Activated T-helper 2 cell treated with anti-CD3 and anti-CD28 coated beads, Interferon-gamma antibody, Interleukin-2, Interleukin-4, amounts not matched to agents 10 μg/mL and 5 μg/mL and 100 μg/mL, durations not matched to agents 14 hours and 24 hours and 36 hours (primary cell): ENCODE results near the gene FREM1. TPM values are rescaled to one million over a fixed set of nuclear protein-coding genes. Genes with fewer than 3 reads are reported as not detected.

Experiments used
- DNase-seq: peaks from one replicate; pipeline ENCODE4 v3.0.0; 2021; ENCODE audit warnings: low spot score
- H3K27ac Mint-ChIP-seq: one replicate; pipeline ENCODE4 v1.8.0; 2021; ENCODE audit warnings: mixed read lengths
- H3K27me3 Mint-ChIP-seq: one replicate; pipeline ENCODE4 v1.8.0; 2021; ENCODE audit warnings: low read depth, mixed read lengths
- H3K36me3 Mint-ChIP-seq: one replicate; pipeline ENCODE4 v1.8.0; 2021; ENCODE audit warnings: low read depth, mixed read lengths
- H3K4me1 Mint-ChIP-seq: one replicate; pipeline ENCODE4 v1.8.0; 2021; ENCODE audit warnings: low read depth, mixed read lengths
- H3K4me3 Mint-ChIP-seq: one replicate; pipeline ENCODE4 v1.8.0; 2021; ENCODE audit warnings: low read depth, mild to moderate bottlenecking, moderate library complexity, mixed read lengths
- H3K9me3 Mint-ChIP-seq: one replicate; pipeline ENCODE4 v1.8.0; 2021; ENCODE audit warnings: mixed read lengths
- intact Hi-C: fragments of 100-400 bp; cut with micrococcal nuclease; formaldehyde crosslinking; loops from one replicate; pipeline ENCODE4 v1.15.1; 2023
- total RNA-seq: library from RNA; stranded (reverse); gene quantifications from 2 replicates; pipeline ENCODE4 v1.2.3, GENCODE V29; 2022

Gene FREM1, protein sequence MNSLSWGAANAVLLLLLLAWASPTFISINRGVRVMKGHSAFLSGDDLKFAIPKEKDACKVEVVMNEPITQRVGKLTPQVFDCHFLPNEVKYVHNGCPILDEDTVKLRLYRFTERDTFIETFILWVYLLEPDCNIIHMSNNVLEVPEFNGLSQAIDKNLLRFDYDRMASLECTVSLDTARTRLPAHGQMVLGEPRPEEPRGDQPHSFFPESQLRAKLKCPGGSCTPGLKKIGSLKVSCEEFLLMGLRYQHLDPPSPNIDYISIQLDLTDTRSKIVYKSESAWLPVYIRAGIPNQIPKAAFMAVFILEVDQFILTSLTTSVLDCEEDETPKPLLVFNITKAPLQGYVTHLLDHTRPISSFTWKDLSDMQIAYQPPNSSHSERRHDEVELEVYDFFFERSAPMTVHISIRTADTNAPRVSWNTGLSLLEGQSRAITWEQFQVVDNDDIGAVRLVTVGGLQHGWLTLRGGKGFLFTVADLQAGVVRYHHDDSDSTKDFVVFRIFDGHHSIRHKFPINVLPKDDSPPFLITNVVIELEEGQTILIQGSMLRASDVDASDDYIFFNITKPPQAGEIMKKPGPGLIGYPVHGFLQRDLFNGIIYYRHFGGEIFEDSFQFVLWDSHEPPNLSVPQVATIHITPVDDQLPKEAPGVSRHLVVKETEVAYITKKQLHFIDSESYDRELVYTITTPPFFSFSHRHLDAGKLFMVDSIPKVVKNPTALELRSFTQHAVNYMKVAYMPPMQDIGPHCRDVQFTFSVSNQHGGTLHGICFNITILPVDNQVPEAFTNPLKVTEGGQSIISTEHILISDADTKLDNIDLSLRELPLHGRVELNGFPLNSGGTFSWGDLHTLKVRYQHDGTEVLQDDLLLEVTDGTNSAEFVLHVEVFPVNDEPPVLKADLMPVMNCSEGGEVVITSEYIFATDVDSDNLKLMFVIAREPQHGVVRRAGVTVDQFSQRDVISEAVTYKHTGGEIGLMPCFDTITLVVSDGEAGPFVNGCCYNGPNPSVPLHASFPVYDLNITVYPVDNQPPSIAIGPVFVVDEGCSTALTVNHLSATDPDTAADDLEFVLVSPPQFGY (N-terminal part only)
- not detected in 2 replicates for total RNA-seq

DNA sequence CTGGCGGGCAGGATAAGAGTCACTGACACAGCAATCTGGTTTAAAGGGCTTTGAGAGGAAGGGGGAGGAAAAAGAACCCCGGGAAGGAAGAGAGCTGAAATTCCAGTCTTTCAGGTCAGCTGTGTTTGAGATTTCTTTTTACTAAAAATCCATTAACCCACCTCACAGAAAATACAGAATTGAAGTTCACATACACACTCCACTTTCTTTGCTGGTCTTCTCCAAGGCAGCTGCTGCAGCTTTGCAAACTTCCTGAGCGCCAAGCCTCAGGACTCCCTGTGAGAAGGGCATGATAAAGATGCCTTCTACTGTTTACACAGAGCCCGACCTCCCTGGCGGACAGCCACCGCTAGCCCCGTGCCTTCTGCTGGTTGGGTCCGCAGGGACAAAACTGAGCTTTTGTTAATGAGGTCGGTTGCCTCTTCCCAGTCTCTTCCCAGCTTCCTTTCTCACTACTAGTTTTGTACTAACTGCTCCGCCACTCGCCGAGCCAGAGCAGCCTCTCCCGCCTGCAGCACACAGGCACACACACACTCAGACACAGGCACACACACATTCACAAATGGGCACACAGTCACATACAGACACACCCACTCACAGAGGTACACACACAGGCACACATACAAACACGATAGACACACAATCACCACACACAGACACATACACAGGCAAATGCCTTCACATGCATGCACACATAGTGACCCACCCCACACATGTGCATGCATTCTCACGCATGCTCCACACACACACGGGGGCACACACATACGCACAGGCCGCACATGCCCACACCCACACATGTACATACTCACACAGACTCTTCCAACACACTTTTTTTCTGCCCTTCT lies at the start of gene FREM1:
Gene FREM1, minus strand, starts transcription at position 468 of the 845 bp plus-strand sequence. CDS start 41,451 bp downstream, outside the sequence.
- intact Hi-C loops, result no loop called here
- H3K4me1 Mint-ChIP-seq, result no peaks in the 10 kb centered on the region
- peaks cover 4% of the 10 kb centered on the region for H3K27me3 Mint-ChIP-seq
- H3K9me3 Mint-ChIP-seq, result no peaks in the 10 kb centered on the region
- DNase-seq, result no peak
- no peaks in the 10 kb centered on the region for H3K36me3 Mint-ChIP-seq
- no peak within 1 kb of the TSS for H3K27ac Mint-ChIP-seq
- H3K4me3 Mint-ChIP-seq, result no peak within 1 kb of the TSS

DNA sequence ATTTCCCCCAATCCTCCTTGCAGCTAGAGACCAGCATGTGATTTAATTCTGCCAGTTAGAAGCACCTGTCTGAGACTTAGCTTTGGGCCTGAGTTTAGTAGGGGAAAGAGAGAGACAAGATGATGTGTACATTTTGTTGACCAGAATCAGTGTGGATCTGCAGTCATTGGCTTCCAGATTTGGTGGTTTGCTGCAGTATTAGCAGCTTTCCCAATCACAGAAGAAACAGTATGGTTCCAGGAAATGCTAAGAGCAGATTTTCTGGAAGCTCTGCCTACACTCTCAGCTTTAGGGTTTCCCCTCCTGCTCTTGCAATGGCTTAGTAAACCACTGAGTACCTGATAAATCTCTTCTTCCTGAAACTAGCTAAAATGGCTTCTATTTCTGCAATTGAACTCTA lies 48.8 kb upstream of the FREM1 start:
- intact Hi-C loops, result loop anchor here (1.0 kb wide), 1 partner anchor 34 kb away; no protein-coding TSS in a partner anchor
- no peak for DNase-seq
- no peak overlapping the region for H3K27ac Mint-ChIP-seq

DNA sequence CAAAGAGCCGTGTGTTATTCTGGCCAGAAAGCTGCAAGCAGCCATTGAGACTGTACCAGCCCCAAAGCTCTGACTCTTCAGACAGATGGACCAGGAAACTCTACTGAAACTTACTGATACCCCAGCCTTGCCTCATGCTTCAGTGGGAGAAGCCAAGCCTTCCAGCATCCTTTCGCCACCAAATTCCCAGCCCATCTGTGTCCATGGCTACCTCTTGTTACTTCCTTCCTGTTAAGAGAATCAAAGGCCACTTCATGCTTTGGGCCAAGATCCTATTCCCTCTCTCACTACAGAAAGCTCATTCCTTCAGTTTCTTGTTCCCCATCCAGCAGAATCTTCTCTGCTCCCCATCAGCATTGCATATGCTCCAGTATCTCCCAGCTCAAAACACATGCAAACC lies 46.9 kb upstream of the FREM1 start:
- no peaks in the 10 kb centered on the region for H3K9me3 Mint-ChIP-seq
- intact Hi-C loops, result no loop called here
- no peak overlapping the region for H3K4me3 Mint-ChIP-seq
- no peak overlapping the region for H3K27ac Mint-ChIP-seq
- no peaks in the 10 kb centered on the region for H3K27me3 Mint-ChIP-seq
- H3K36me3 Mint-ChIP-seq, result no peaks in the 10 kb centered on the region
- DNase-seq, result no peak
- peaks cover 21% of the 10 kb centered on the region for H3K4me1 Mint-ChIP-seq

More for the DNA sequence above, 48.8 kb upstream of the FREM1 start:
- Mint-ChIP-seq H3K27me3 (no peaks in the 10 kb centered on the region), H3K4me3 (no peak overlapping the region), H3K36me3 (no peaks in the 10 kb centered on the region), H3K4me1 (peaks cover 21% of the 10 kb centered on the region), H3K9me3 (no peaks in the 10 kb centered on the region)

DNA sequence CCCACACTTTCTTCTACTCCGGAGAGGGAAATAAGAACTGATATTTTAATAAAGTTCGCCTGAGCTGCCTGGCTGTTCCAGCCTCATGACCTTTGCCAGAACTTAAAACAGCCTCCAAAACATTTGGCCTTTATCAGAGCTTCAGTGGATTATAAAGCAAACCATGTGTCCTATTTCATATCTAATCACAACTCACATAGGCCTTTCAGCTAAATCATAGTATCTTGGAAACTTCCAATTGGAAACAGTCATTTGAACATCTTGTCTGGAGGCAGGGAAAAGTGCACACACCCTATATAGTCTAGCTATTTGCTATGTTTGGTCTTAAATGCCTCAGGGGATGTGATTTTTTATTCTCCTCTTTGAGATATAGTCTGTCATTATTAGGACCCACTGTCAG lies 46.0 kb upstream of the FREM1 start:
- DNase-seq, result no peak
- no peaks in the 10 kb centered on the region for H3K9me3 Mint-ChIP-seq
- H3K27ac Mint-ChIP-seq, result no peak overlapping the region
- H3K27me3 Mint-ChIP-seq, result no peaks in the 10 kb centered on the region
- intact Hi-C loops, result no loop called here
- no peak overlapping the region for H3K4me3 Mint-ChIP-seq
- peaks cover 15% of the 10 kb centered on the region for H3K4me1 Mint-ChIP-seq
- H3K36me3 Mint-ChIP-seq, result no peaks in the 10 kb centered on the region

DNA sequence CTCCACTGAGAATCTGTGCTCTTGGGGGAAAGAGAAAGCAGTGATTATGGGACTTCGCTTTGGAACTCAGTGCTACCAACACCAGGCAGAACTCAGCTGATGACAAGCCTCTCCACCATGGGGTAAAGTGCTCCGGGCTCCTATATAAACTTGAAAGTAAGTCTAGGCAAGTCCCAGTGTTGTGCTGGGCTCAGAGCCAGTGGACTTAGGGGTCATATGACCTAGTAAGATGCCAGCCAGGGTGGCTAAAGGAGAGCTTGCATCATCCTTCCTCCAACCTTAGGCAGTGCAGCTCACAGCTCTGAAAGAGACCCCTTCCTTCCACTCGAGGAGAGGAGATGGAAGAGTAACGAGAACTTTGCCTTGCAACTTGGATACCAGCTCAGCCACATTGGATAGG lies 35.1 kb upstream of the FREM1 start:
- intact Hi-C loops, result no loop called here
- Mint-ChIP-seq H3K9me3 (no peaks in the 10 kb centered on the region), H3K27me3 (no peaks in the 10 kb centered on the region)

DNA sequence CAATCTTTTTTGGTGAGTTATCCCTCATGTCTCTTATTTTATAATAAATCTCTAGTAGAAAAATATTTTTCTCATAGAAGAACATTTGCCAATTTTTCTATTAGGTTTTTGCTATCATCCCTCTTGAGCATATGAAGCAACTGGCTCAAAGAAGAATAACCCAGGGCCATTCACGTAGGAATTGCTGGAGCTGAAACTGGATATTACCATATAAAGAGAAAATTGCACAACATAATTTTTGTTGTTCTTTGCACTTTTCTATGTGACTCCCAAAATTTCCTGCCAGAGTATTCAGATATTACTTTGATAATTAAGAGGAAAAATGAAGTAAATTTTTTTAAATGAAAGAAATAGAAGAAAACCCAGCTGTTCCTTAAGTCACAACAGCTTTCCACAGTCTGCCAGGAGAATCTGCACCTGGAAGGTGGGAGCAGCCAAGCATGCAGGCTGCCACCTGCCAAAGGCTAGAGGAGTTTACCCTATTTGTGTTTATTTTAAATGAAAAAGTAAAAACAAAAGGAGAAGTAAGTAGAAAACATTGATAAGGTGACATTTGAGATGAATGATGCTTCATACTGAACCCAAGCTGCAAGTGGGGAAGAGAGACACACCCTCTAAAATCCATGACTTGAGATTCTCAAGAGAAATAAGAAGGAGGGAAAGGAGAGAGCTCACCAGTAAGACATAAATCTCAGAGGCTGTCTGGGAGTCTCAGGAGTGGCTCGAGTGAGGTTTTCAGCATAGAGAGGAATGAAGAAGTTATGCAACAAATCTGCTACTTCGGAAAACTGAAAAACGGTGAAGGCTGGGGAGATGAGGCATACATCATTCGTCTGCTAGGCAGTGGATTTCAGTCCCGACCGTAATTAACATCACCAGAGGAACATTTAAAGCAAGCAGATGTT lies 31.5 kb upstream of the FREM1 start:
- no peaks in the 10 kb centered on the region for H3K9me3 Mint-ChIP-seq
- H3K27me3 Mint-ChIP-seq, result no peaks in the 10 kb centered on the region
- intact Hi-C loops, result no loop called here
- H3K4me3 Mint-ChIP-seq, result no peak overlapping the region
- H3K36me3 Mint-ChIP-seq, result no peaks in the 10 kb centered on the region
- no peaks in the 10 kb centered on the region for H3K4me1 Mint-ChIP-seq
- DNase-seq, result no peak
- H3K27ac Mint-ChIP-seq, result no peak overlapping the region

More for the DNA sequence above, 35.1 kb upstream of the FREM1 start:
- Mint-ChIP-seq H3K27ac (no peak overlapping the region), H3K4me3 (no peak overlapping the region), H3K36me3 (no peaks in the 10 kb centered on the region), H3K4me1 (no peaks in the 10 kb centered on the region)
- DNase-seq, result no peak

DNA sequence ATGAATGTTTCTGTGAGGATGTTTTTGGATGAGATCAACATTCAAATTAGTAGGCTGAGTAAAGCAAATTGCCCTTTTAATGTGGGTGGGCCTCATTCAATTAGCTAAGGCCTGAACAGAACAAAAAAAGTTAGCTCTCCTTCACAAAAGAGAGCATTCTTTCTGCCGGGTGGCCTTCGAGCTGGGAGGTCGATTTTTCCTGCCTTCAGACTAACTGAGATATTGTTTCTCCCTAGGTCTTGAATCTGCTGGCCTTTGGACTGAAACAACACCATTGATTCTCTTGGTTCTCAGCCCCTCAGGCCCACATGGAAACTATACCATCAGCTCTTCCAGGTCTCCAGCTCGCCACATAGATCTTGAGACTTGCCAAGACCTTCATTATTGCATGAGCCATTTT lies 29.1 kb upstream of the FREM1 start:
- Mint-ChIP-seq H3K9me3 (no peaks in the 10 kb centered on the region), H3K36me3 (no peaks in the 10 kb centered on the region), H3K27me3 (no peaks in the 10 kb centered on the region), H3K4me1 (no peaks in the 10 kb centered on the region), H3K27ac (no peak overlapping the region), H3K4me3 (no peak overlapping the region)
- no peak for DNase-seq
- intact Hi-C loops, result no loop called here

DNA sequence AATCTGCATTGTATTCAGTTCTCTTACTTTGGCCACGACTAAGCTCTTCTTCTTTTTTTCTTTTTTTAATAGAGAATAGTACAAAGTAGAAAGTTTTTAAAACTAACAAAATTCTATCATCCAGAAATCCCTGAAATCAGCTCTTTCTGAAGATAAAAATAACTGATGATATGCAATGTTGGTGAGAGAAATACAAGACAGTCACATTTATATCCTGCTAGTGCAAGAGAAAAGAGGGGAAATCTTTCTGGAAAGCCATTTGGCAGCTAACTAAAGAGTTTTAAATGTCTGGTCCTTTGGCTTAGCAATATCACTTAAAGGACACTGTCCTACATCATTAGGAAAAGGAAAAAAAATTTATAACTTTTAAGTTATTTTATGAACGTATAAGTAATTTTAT lies 27.0 kb upstream of the FREM1 start:
- no peak overlapping the region for H3K4me3 Mint-ChIP-seq

DNA sequence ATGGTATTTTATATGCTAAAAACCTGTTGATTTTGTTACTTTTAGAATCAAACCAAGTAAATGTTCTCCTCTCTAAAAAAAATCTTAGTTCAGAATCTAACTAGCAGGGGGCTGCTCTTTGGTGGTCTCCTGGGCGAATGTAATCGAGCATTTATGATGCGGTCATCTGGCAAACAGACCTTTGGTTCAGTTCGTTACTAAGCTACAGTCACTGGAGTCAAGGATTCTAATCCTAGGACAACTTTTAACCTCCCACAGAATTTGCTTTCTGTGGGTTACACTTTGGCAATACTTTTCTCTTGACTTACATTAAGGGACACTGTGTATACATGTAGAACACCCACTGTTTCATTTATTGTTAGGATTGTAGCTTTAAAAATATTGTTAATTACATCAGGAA lies 26.3 kb upstream of the FREM1 start:
- Mint-ChIP-seq H3K4me1 (no peaks in the 10 kb centered on the region), H3K36me3 (no peaks in the 10 kb centered on the region), H3K27ac (no peak overlapping the region), H3K9me3 (no peaks in the 10 kb centered on the region), H3K27me3 (no peaks in the 10 kb centered on the region), H3K4me3 (no peak overlapping the region)
- DNase-seq, result no peak
- intact Hi-C loops, result no loop called here

More for the DNA sequence above, 27.0 kb upstream of the FREM1 start:
- no peaks in the 10 kb centered on the region for H3K36me3 Mint-ChIP-seq
- no peak for DNase-seq
- H3K4me1 Mint-ChIP-seq, result no peaks in the 10 kb centered on the region
- no peaks in the 10 kb centered on the region for H3K9me3 Mint-ChIP-seq
- intact Hi-C loops, result no loop called here
- no peaks in the 10 kb centered on the region for H3K27me3 Mint-ChIP-seq
- no peak overlapping the region for H3K27ac Mint-ChIP-seq

DNA sequence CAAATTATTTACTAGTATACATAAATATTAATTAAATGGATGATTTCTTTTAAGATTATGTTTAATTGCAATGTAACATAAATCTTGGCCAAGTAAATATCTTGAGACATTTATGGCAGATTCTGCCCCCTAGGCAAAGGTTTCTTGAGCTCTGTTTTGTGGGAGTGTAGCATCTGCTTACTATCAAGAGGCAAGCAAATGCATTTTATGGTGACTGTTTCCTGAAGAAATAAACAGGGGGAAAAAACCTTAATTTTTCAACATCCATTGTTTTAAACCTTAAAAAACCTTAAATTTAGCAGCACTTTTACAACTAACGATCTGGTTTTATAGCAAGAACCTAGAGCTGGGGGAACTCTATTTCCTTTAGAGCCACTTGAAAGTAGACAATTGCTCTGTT lies 25.7 kb upstream of the FREM1 start:
- Mint-ChIP-seq H3K27me3 (no peaks in the 10 kb centered on the region), H3K4me3 (no peak overlapping the region), H3K4me1 (no peaks in the 10 kb centered on the region), H3K9me3 (no peaks in the 10 kb centered on the region), H3K27ac (no peak overlapping the region), H3K36me3 (no peaks in the 10 kb centered on the region)
- DNase-seq, result no peak
- intact Hi-C loops, result no loop called here

DNA sequence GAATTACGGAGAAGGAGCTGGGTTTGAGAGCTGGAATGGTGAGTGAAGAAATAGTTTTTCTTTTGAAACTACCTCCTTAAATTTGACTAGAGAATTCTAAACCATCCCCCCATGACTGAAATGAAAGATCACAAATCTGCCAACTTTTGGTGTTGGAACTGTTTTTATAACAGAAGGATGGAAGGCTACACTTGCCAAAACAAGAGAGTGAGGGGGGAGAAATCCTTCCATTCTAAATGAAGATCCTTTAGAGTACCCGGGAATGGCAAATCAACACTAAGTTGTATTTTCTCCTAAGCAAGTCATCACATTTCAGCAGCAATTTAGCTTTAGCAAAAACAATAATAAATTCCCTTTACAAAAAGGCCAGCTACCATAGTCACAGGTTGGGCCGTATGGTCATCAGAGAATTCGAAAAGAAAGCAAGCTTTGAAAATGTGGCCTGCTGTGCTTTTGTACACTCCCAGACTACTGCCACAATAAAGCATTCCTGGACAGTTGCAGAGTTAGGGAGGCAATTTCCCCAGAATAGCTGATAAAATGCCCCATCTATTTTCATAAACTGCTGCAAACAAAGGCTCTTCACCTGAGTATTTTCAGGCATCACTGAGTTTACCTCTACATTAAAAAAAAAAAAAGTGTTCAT lies 25.0 kb upstream of the FREM1 start:
- intact Hi-C loops, result no loop called here
- Mint-ChIP-seq H3K36me3 (no peaks in the 10 kb centered on the region), H3K9me3 (no peaks in the 10 kb centered on the region), H3K4me3 (no peak overlapping the region), H3K27ac (no peak overlapping the region), H3K27me3 (no peaks in the 10 kb centered on the region), H3K4me1 (no peaks in the 10 kb centered on the region)
- DNase-seq, result no peak
